PC-3 (cell line): ENCODE results near the gene RBM33. TPM values are rescaled to one million over a fixed set of nuclear protein-coding genes. Genes with fewer than 3 reads are reported as not detected.

Experiments used
- ATAC-seq: fragments of 200-7000 bp; cut with Tn5 transposase; 2 replicates; pipeline ENCODE4 v1.9.1; 2020; ENCODE audit warnings: mild to moderate bottlenecking, moderate library complexity
- BruUV-seq: library from RNA; stranded (reverse); fragments of 400-500 nt; replicated peaks from 2 replicates; lab custom pipeline; 2021; lab: Mats Ljungman, UMichigan
- CTCF ChIA-PET: fragments of 300-600 bp; sonication (Branson Sonifier 250); formaldehyde crosslinking; loops from one replicate; lab custom pipeline; 2022; ENCODE audit warnings: antibody characterized with exemption; lab: Charles Lee
- POLR2A ChIA-PET: fragments of 300-600 bp; sonication (Branson Sonifier 250); formaldehyde crosslinking; loops from one replicate; lab custom pipeline; 2022; ENCODE audit warnings: antibody characterized with exemption; ENCODE audit not compliant: unreplicated experiment; lab: Charles Lee
- DNase-seq: peaks from one replicate; pipeline ENCODE4 v3.0.0-alpha.2; 2015
- H2AFZ ChIP-seq: fragments of 300-600 bp; sonication (generic); 2 replicates; pipeline ENCODE4 v1.6.0; 2016; ENCODE audit warnings: antibody characterized with exemption, low read length
- H3F3A ChIP-seq: fragments of 300-600 bp; sonication (generic); one replicate; pipeline ENCODE4 v1.6.0; 2017; ENCODE audit warnings: antibody characterized with exemption, low read length, control low read depth, mild to moderate bottlenecking; ENCODE audit not compliant: unreplicated experiment
- H3K27ac ChIP-seq: fragments of 300-600 bp; sonication (generic); 2 replicates; pipeline ENCODE4 v1.5.1; 2016; ENCODE audit warnings: mild to moderate bottlenecking, low read length
- H3K27me3 ChIP-seq: fragments of 300-600 bp; sonication (generic); 2 replicates; pipeline ENCODE4 v1.6.1; 2016; ENCODE audit warnings: low read length, mixed read lengths
- H3K36me3 ChIP-seq: fragments of 300-600 bp; sonication (generic); 2 replicates; pipeline ENCODE4 v1.6.1; 2016; ENCODE audit warnings: low read depth, mixed run types, low read length, mixed read lengths
- H3K4me1 ChIP-seq: fragments of 300-600 bp; sonication (generic); 2 replicates; pipeline ENCODE4 v1.5.1; 2016; ENCODE audit warnings: low read length; ENCODE audit not compliant: insufficient read depth
- H3K4me2 ChIP-seq: fragments of 300-600 bp; sonication (generic); 2 replicates; pipeline ENCODE4 v1.6.0; 2016; ENCODE audit warnings: low read length
- H3K4me3 ChIP-seq: fragments of 300-600 bp; sonication (generic); 2 replicates; pipeline ENCODE4 v1.5.1; 2016; ENCODE audit warnings: mild to moderate bottlenecking, low read length, mixed read lengths
- H3K79me2 ChIP-seq: fragments of 300-600 bp; sonication (generic); 2 replicates; pipeline ENCODE4 v1.6.1; 2017; ENCODE audit warnings: low read length, mixed read lengths
- H3K9ac ChIP-seq: fragments of 300-600 bp; sonication (generic); 2 replicates; pipeline ENCODE4 v1.6.0; 2016; ENCODE audit warnings: mild to moderate bottlenecking, low read length
- H3K9me2 ChIP-seq: fragments of 300-600 bp; sonication (generic); replicated peaks from 2 replicates; pipeline ENCODE4 v1.6.1; 2016; ENCODE audit warnings: mixed run types, low read length, mixed read lengths
- H3K9me3 ChIP-seq: fragments of 300-600 bp; sonication (generic); 2 replicates; pipeline ENCODE4 v1.6.1; 2016; ENCODE audit warnings: low read length, mixed read lengths
- H4K20me1 ChIP-seq: fragments of 300-600 bp; sonication (generic); 2 replicates; pipeline ENCODE4 v1.6.1; 2016; ENCODE audit warnings: low read length, mixed read lengths
- CTCF ChIP-seq: fragments of 300-600 bp; sonication (generic); conservative IDR thresholded peaks from 2 replicates; pipeline ENCODE4 v1.5.1; 2017; ENCODE audit warnings: antibody characterized with exemption, low read depth, mild to moderate bottlenecking, low read length
- EZH2 ChIP-seq: fragments of 300-600 bp; sonication (generic); IDR thresholded peaks from one replicate; pipeline ENCODE4 v1.6.1; 2017; ENCODE audit warnings: antibody characterized with exemption, mild to moderate bottlenecking, low read length; ENCODE audit not compliant: unreplicated experiment
- EZH2phosphoT487 ChIP-seq: fragments of 300-600 bp; sonication (generic); IDR thresholded peaks from 2 replicates; pipeline ENCODE4 v1.6.1; 2018; ENCODE audit warnings: mild to moderate bottlenecking, antibody characterized with exemption, low read length, borderline replicate concordance
- intact Hi-C: fragments of 100-400 bp; cut with micrococcal nuclease; formaldehyde crosslinking; loops from 2 replicates; pipeline ENCODE4 v1.9.0; 2023
- total RNA-seq: library from RNA; depleted of rRNA; stranded (reverse); fragments of >200 nt; gene quantifications from 2 replicates; pipeline ENCODE4 v1.2.3, GENCODE V29; 2014

RBM33 gene
- total RNA-seq, 1 experiment from 2014 or later = 25.3 TPM

- Histone ChIP-seq H3K4me2 (no peak overlapping the region), H3K4me3 (no peak overlapping the region), H2AFZ (no peak overlapping the region), H3K9me3 (no peaks in the 10 kb centered on the region), H3K27ac (no peak overlapping the region), H4K20me1 (no peaks in the 10 kb centered on the region), H3K79me2 (no peaks in the 10 kb centered on the region), H3K27me3 (peaks cover 49% of the 10 kb centered on the region), H3K9ac (no peak overlapping the region), H3K9me2 (no peaks in the 10 kb centered on the region), H3K4me1 (no peaks in the 10 kb centered on the region), H3F3A (no peaks in the 10 kb centered on the region), H3K36me3 (no peaks in the 10 kb centered on the region; the same call in 1 of the 2 replicates)
- intact Hi-C loops = no loop called here
- POLR2A ChIA-PET = no interaction called here
- no peak for TF ChIP-seq EZH2phosphoT487
- no peak for TF ChIP-seq CTCF
- TF ChIP-seq EZH2 = no peak
- ATAC-seq (no peak), DNase-seq (no peak)
- no TSS peak for BruUV-seq
- CTCF ChIA-PET = no interaction called here
Measured at GRCh38 chr7:155602156-155602555, 42.3 kb upstream of the RBM33 start.

GRCh38 chr7:155602750-155603149 is 41.7 kb upstream of the RBM33 start:
- Histone ChIP-seq H3K27me3 (peaks cover 49% of the 10 kb centered on the region), H2AFZ (peak overlapping the region; percentile 22; the same call in 1 of the 2 replicates), H3K36me3 (no peaks in the 10 kb centered on the region; the same call in 1 of the 2 replicates), H3K4me2 (no peak overlapping the region), H3K27ac (no peak overlapping the region), H4K20me1 (no peaks in the 10 kb centered on the region), H3K9ac (no peak overlapping the region), H3K9me3 (no peaks in the 10 kb centered on the region), H3F3A (no peaks in the 10 kb centered on the region), H3K4me1 (no peaks in the 10 kb centered on the region), H3K9me2 (no peaks in the 10 kb centered on the region), H3K4me3 (no peak overlapping the region), H3K79me2 (no peaks in the 10 kb centered on the region)
- ChIA-PET POLR2A (no interaction called here), CTCF (no interaction called here)
- intact Hi-C loops = no loop called here
- TF ChIP-seq CTCF = no peak
- TF ChIP-seq EZH2 = no peak
- no TSS peak for BruUV-seq
- DNase-seq (no peak), ATAC-seq (no peak)

- Histone ChIP-seq H3K27ac (no peak overlapping the region), H4K20me1 (no peaks in the 10 kb centered on the region), H3K4me3 (no peak overlapping the region), H3K9ac (no peak overlapping the region), H3K9me2 (no peaks in the 10 kb centered on the region), H2AFZ (peak overlapping the region; percentile 22; the same call in 1 of the 2 replicates), H3K36me3 (no peaks in the 10 kb centered on the region; the same call in 1 of the 2 replicates), H3K4me1 (no peaks in the 10 kb centered on the region), H3K27me3 (peaks cover 49% of the 10 kb centered on the region), H3K9me3 (no peaks in the 10 kb centered on the region), H3K4me2 (no peak overlapping the region), H3K79me2 (no peaks in the 10 kb centered on the region), H3F3A (no peaks in the 10 kb centered on the region)
- no TSS peak for BruUV-seq
- TF ChIP-seq EZH2 (no peak), EZH2phosphoT487 (no peak), CTCF (no peak)
- intact Hi-C loops = no loop called here
- DNase-seq = no peak
- ChIA-PET POLR2A (no interaction called here), CTCF (no interaction called here)
- no peak for ATAC-seq
Measured at GRCh38 chr7:155603205-155603857, 41.1 kb upstream of the RBM33 start.
